A673 (cell line): ENCODE results near the gene DVL1.

ENCODE experiments used
- CTCF ChIP-seq: fragments of 300-800, 200-600 bp; sonication (generic); conservative IDR thresholded peaks from 2 replicates; pipeline ENCODE4 v1.5.1; 2017; ENCODE audit warnings: low read depth, mild to moderate bottlenecking, antibody characterized with exemption, low read length, moderate library complexity, mixed read lengths
- EZH2 ChIP-seq: fragments of 200-600 bp; sonication (generic); IDR thresholded peaks from 2 replicates; pipeline ENCODE4 v1.6.1; 2017; ENCODE audit warnings: borderline replicate concordance, low read depth, mild to moderate bottlenecking, mixed read lengths, antibody characterized with exemption, low read length; ENCODE audit not compliant: poor library complexity, severe bottlenecking

GRCh38 chr1:1347026-1347595 lies 2.1 kb downstream of the DVL1 start:
- TF ChIP-seq CTCF: no peak
- no peak for TF ChIP-seq EZH2
